Measurements from ENCODE around the gene ZNF549.
"Not testable (repeated sequence)": the region's sequence is repeated elsewhere in the genome, so short reads cannot be mapped to it uniquely, and the experiment has no call there.

ZNF549 gene

GRCh38 chr19:57527136-57527881 lies at the start of gene ZNF549:
Gene ZNF549 (plus strand): TSS chr19:57527356. CDS start chr19:57527574, 218 bp downstream.
- peak; percentile 65 for DNase-seq (ENCODE audit: low read depth in 2 of 2)

GRCh38 chr19:57487477-57488298 lies 39.5 kb upstream of the ZNF549 start, which contains the start of gene ZNF419:
Gene ZNF419 (plus strand): TSS chr19:57487750. CDS start chr19:57487951, 201 bp downstream.
- DNase-seq (ENCODE audit: low read depth in 2 of 2): peak; percentile 84 to 87

- not testable (repeated sequence) for DNase-seq (ENCODE audit: low read depth in 2 of 2)
Measured at GRCh38 chr19:57488299-57488644, 38.9 kb upstream of the ZNF549 start.

DNA sequence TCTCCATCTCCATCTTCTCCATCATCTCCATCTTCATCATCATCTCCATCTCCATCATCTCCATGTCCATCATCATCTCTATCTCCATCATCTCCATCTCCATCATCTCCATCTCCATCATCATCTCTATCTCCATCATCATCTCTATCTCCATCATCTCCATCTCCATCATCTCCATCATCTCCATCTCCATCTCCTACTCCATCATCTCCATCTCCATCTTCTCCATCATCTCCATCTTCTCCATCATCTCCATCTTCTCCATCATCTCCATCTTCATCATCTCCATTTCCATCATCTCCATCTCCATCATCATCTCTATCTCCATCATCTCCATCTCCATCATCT lies 27.9 kb upstream of the ZNF549 start:
- not testable (repeated sequence) for DNase-seq (ENCODE audit: low read depth in 2 of 2)

DNA sequence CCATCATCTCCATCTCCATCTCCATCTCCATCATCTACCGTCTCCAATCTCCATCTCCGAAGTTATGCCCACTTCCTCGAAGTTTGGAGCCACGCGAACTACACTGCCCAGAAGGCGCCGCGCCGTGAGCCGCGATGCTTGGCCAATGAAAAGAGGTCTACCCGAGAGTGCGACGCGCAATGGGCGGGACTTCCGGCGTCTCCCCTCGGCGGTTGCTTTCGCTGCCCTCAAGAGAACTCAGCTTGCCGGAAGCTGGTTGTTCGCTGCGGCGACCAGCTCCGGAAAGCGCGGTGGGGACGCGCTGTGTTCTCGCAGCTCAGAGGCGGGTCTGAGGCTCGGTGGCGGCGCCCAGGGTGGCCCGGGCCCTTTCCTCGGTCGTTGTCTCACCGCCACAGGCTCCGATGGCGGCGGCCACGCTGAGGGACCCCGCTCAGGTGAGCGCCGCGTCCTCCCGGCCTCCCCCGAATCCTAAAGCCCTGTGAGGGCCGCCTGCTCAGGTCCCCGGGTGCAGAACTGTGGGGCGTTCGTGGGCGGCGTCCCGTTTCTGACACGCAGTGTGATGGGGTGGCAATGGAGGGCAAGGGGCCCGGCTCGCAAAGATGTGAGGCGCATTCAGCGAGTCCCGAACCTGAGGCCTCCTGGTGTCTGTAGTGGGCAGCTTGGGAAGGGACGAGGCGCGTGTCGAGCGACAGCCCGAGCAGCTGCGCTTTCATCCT lies 27.3 kb upstream of the ZNF549 start, which contains the start of gene ZNF773:
ZNF773 (plus strand) TSS at position 259 of the 716 bp plus-strand sequence; CDS start at position 402, 143 bp downstream.
- peak; percentile 86 to 88 for DNase-seq (ENCODE audit: low read depth in 2 of 2)

DNA sequence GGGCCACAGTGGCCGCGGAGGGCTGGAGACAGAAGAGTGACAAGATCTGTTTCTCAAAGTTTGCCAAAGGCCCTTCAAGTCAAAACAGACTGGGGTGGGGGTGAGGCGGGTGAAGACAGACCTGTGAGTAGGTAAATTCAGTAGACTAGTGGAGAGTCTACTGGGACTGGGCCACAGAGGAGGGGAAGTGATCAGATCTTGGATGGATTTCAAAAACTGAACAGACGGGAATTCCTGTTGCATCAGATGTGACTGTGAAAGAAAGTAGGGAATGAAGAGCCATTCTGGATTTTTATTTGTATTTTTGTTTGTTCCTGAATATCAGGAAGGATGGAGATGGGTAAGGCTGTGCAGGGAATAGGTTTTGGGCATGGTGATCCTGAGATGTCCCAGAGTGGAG lies 26.8 kb upstream of the ZNF549 start:
- DNase-seq (ENCODE audit: low read depth in 2 of 2): not testable (repeated sequence)

DNA sequence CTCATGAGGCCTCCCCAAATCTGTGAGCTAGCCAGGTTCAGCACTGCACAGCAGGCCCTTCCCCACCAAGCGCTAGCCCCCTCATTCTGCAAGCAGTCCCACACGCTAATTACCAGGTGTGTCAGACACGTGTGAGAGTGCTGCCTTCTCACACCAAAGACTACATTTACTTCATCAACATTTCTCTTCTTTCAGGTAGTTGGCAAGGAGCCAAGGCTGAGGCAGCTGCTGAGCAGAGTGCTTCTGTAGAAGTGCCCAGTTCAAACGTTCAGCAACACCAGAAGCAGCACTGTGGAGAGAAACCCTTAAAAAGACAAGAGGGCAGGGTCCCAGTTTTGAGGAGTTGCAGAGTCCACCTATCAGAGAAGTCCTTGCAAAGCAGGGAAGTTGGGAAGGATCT lies 21.0 kb upstream of the ZNF549 start:
- DNase-seq (ENCODE audit: low read depth in 2 of 2): no peak

DNA sequence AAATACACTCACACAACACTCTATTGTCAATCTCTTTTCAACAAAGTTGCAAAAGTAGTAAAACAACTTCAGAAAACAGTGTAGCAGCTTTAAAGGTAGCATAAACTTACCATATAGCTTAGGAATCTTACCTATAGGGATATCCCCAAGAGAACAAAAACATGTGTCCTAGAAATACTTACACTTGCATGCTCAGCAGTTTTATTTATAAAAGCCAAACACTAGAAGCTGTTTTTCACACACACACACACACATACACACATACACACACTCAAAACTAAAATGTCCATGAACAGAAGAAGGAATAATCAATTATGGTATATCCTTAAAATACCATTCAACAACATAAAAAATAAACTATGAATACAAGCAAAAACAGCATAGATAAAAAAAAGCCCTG lies 15.7 kb upstream of the ZNF549 start:
- no peak for DNase-seq (ENCODE audit: low read depth in 2 of 2)

GRCh38 chr19:57512845-57513244 lies 14.3 kb upstream of the ZNF549 start:
- no peak for DNase-seq (ENCODE audit: low read depth in 2 of 2)

DNA sequence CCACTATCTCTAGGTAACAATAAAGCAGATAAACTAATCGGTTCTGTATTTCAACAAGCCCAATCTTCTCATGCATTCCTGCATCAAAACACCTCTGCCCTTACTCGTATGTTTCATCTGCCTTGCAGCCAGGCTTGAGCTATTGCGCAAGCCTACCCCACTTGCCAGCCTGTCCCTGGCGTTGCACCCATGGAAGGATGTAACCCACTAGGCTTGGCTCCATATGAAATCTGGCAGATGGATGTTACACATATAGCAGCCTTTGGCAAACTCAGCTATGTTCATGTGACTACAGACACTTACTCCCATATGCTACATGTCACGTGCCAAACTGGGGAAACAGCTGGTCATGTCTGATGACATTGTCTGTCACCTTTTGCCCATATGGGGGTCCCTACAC lies 11.9 kb upstream of the ZNF549 start:
- DNase-seq (ENCODE audit: low read depth in 2 of 2): no peak

GRCh38 chr19:57518021-57518420 lies 9.1 kb upstream of the ZNF549 start:
- DNase-seq (ENCODE audit: low read depth in 2 of 2): not testable (repeated sequence)

GRCh38 chr19:57537953-57538547 lies 10.9 kb downstream of the ZNF549 start:
- DNase-seq (ENCODE audit: low read depth in 2 of 2): no peak

DNA sequence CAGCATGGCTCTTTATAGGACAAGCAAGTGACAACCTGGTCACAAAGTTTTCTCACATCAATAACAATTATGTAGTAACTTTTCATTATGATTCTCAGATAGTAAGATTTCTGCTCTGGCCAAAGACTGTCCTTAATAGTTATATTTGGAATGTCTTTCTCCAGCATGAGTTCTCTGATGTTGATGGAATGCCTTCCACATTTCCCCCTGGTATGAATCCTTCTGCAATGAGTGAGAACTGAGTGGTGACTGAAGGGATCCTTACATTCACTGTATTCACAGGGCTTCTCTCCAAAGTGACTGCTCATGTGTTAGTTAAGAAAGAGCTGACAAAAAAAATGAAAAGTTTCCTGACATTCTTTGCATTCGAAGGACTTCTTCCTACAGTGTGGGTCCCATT lies 19.4 kb downstream of the ZNF549 start:
- DNase-seq (ENCODE audit: low read depth in 2 of 2): no peak

DNA sequence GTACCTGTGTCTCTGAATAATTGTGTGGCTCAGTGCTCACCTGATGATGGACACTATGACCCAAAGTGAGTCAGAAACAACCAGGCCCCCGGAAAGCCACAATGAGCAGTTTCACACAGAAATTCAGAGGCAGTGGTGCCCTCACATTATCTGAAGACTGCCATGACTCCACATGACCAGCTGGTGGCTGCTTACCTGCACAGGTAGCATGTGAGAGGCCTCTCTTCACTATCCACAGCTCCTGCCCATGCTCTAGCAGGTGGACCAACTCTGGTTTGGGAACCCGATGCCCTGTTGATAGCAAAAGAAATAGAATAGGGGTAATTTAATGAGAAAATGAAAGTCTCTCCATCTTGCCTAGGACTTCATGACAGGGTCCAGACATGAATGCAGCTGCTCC lies 25.3 kb downstream of the ZNF549 start:
- no peak for DNase-seq (ENCODE audit: low read depth in 2 of 2)

DNA sequence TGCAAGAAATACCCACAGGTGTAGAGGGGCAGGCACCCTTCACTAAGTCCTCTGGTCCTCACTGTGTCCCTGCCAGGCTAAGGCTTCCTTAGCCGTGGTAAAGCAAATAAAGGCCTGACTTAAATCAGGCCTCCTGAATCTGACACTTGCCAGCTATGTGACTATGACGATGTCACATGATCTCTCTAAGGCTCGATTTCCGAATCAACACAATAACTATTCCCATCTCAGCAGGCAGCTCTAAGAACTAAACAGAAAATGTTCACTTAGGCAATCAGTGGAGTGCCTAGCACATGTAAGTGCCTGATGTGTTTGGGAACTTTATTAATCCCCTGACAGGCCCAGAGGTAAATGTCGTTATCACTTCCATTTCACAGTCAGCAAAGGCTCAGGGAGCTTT lies 30.5 kb downstream of the ZNF549 start:
- no peak for DNase-seq (ENCODE audit: low read depth in 2 of 2)

DNA sequence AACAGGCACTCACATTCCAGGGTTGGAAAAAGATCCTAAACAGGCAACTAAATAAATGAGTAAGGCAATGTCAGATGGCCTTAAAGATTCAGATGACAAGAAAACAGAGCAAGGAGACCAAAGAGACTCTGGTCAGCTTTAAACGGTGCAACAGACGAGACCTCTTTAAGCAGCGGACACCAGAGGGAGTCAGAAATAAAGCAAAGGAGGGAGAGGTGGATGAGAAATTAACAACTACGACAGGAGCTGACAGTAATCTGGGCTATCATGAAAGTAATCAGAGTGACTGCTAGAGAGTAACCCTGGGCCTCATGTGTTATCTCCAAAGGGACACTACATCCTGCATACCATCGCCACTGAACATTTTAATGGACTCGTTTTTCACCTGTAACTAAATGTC lies 31.4 kb downstream of the ZNF549 start:
- no peak for DNase-seq (ENCODE audit: low read depth in 2 of 2)

DNA sequence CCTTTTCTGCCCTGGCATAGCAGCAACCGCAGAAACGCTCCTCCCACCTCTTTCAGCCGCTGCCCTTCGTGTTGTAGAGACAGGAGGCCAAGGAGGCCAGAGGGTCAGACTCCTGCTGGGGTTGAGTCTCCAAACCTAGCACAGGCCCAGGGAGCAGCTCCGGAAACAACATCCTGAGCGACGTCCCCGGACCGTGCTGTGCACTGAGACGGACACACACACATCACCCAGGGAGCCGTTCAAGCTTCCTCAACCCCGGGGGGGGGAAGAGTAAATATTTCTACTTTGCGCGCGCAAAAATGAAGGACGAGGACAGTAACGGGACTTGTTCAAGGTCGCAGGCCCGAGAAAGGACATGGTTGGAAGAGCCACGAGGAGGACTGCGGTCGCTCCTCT lies 31.9 kb downstream of the ZNF549 start:
- DNase-seq (ENCODE audit: low read depth in 2 of 2): no peak

GRCh38 chr19:57559404-57560025 lies 32.4 kb downstream of the ZNF549 start, which contains the start of gene ZNF550:
Gene ZNF550 (minus strand): TSS chr19:57559863. CDS start chr19:57559682, 181 bp downstream.
- DNase-seq (ENCODE audit: low read depth in 2 of 2): peak; percentile 64 to 78

- no peak for DNase-seq (ENCODE audit: low read depth in 2 of 2)
Measured at GRCh38 chr19:57560049-57560491, 32.9 kb downstream of the ZNF549 start.

DNA sequence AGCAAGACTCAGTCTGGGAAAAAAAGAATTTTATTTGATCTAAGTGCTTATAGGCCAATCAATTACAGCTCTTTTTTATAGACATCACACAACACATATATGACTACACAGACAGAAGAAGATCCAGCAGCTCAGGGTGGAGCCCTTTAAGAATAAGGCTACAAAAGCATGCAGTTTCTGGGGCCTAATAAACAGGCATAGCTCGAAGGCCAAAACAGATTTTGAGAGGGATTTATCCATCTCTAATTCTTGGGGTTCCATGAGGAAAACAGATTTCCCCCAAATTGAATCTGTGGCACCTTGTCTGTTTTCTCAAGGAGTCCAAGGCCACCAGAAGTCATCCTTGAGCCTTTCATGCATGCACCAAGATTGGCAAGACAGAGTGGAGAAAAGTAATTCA lies 36.4 kb downstream of the ZNF549 start:
- DNase-seq (ENCODE audit: low read depth in 2 of 2): no peak
